Stimulated activated CD8-positive, alpha-beta memory T cell treated with anti-CD3 and anti-CD28 coated beads, Interleukin-7, amount 100 ng/mL, for 1 hour (primary cell): ENCODE measurements around the gene PCNP.
"Not testable (repeated sequence)": the region's sequence is repeated elsewhere in the genome, so short reads cannot be mapped to it uniquely, and the experiment has no call there.

Source experiments
- DNase-seq, 2 donors: peaks; one replicate each; pipeline ENCODE4 v3.0.0-alpha.2; 2020; ENCODE audit warnings: low read depth in 2 of 2

PCNP gene

GRCh38 chr3:101567528-101568317 lies 6.3 kb upstream of the PCNP start:
- DNase-seq, result no peak

- no peak for DNase-seq
Observed at GRCh38 chr3:101571028-101571895, 2.7 kb upstream of the PCNP start.

GRCh38 chr3:101574388-101575112 lies 570 bp downstream of the PCNP start:
- peak in 1 of 2 donors; percentile 19 for DNase-seq

- no peak for DNase-seq
Observed at GRCh38 chr3:101577286-101577685, 3.3 kb downstream of the PCNP start.

- DNase-seq, result no peak
Observed at GRCh38 chr3:101588616-101589015, 14.6 kb downstream of the PCNP start.

GRCh38 chr3:101591071-101591470 lies 17.1 kb downstream of the PCNP start:
- DNase-seq, result no peak

GRCh38 chr3:101602731-101603130 lies 28.8 kb downstream of the PCNP start:
- DNase-seq, result no peak

GRCh38 chr3:101603184-101603583 lies 29.2 kb downstream of the PCNP start:
- DNase-seq, result no peak

- DNase-seq, result not testable (repeated sequence)
Observed at GRCh38 chr3:101605398-101605797, 31.4 kb downstream of the PCNP start.

GRCh38 chr3:101611023-101611422 lies 37.0 kb downstream of the PCNP start:
- DNase-seq, result no peak

- not testable (repeated sequence) for DNase-seq
Observed at GRCh38 chr3:101613014-101613413, 39.0 kb downstream of the PCNP start.

- DNase-seq, result no peak
Observed at GRCh38 chr3:101615525-101615924, 41.5 kb downstream of the PCNP start.

- no peak for DNase-seq
Observed at GRCh38 chr3:101617478-101617877, 43.5 kb downstream of the PCNP start.

GRCh38 chr3:101618726-101619125 lies 44.7 kb downstream of the PCNP start:
- no peak for DNase-seq

- DNase-seq, result no peak
Observed at GRCh38 chr3:101619734-101620133, 45.8 kb downstream of the PCNP start.

GRCh38 chr3:101623656-101624055 lies 49.7 kb downstream of the PCNP start:
- no peak for DNase-seq

- no peak for DNase-seq
Observed at GRCh38 chr3:101624857-101625256, 50.9 kb downstream of the PCNP start.

GRCh38 chr3:101625879-101626278 lies 51.9 kb downstream of the PCNP start:
- DNase-seq, result no peak

GRCh38 chr3:101629219-101629618 lies 55.2 kb downstream of the PCNP start:
- DNase-seq, result no peak

GRCh38 chr3:101631098-101631796 lies 57.3 kb downstream of the PCNP start:
- no peak for DNase-seq

GRCh38 chr3:101631959-101632358 lies 58.0 kb downstream of the PCNP start:
- DNase-seq, result not testable (repeated sequence)

- no peak for DNase-seq
Observed at GRCh38 chr3:101632586-101632985, 58.6 kb downstream of the PCNP start.
